22Rv1 (cell line): Measurements from ENCODE around the gene MXRA7.

Source experiments
- ZFX ChIP-seq: fragments of 450-650 bp; IDR thresholded peaks from 2 replicates; pipeline ENCODE4 v1.6.1; 2017; ENCODE audit warnings: antibody characterized with exemption, borderline replicate concordance
- TF ChIP-seq, protein P1 (sequence below): fragments of 450-650 bp; IDR thresholded peaks from 2 replicates; pipeline ENCODE4 v1.5.1; 2017; ENCODE audit warnings: mild to moderate bottlenecking

DNA sequence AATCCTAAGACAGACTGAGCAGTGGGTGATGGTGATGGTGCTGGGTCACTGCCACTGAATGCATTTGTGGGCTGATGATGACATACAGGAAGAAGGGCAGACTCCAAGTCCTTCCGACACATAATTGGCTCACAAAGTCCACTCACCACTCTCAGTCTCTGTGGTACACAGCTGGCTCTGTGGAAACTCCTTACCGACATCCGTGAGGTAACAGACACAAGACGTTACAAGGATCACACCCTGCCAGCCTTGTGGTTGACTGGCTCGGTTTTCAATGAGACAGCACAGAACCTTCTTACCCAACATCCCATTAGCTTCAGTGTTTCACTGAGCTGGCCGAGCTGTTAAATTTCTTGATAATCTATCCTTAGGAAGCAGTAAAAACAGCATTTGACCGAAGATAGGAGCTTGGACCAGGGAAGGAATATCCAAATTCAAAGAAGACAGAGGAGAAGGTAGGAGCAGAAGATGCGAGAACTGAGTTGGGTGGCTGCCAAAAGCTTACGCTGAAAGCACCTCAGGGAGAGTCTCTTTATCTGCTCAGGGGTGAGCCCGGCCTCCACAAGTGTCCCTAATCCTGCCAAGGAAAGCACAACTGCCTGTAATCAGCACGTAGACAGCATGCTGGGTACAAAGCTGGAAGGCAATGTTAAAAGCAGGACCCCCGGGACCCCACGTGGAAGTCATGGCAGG lies 5.5 kb upstream of the MXRA7 start:
- TF ChIP-seq ZFX, result no peak
- TF ChIP-seq, protein P1, sequence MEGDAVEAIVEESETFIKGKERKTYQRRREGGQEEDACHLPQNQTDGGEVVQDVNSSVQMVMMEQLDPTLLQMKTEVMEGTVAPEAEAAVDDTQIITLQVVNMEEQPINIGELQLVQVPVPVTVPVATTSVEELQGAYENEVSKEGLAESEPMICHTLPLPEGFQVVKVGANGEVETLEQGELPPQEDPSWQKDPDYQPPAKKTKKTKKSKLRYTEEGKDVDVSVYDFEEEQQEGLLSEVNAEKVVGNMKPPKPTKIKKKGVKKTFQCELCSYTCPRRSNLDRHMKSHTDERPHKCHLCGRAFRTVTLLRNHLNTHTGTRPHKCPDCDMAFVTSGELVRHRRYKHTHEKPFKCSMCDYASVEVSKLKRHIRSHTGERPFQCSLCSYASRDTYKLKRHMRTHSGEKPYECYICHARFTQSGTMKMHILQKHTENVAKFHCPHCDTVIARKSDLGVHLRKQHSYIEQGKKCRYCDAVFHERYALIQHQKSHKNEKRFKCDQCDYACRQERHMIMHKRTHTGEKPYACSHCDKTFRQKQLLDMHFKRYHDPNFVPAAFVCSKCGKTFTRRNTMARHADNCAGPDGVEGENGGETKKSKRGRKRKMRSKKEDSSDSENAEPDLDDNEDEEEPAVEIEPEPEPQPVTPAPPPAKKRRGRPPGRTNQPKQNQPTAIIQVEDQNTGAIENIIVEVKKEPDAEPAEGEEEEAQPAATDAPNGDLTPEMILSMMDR, result no peak
